Measurements from ENCODE around the gene SERPIND1. TPM values are rescaled to one million over a fixed set of nuclear protein-coding genes. Genes with fewer than 3 reads are reported as not detected.

Gene SERPIND1
- total RNA-seq, 4 donors from 2014 or later, result 0.46 to 0.83 (median 0.50) TPM; not detected in 1

DNA sequence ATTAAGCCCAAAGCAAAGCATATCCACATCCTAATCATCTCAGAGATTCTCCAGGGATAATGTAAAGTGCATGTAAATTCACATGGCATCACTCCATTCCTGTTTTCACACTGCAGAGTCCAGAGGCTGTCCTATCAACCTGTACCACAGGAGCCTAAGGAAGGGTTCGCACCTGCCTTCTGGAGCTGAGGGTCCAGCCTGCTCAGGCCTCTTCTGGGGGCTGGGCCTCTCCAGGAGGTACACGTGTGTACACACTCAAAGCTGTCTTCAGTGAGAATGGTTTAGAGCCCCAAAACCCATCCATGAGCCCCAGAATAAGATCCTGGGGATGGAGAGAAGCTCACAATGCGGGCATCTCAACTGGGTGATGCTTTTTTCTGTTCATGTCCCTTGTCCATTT, 60.8 kb downstream of the SERPIND1 start:
- H3K4me1 ChIP-seq, result peaks cover 0 to 4% (median 0%) of the 10 kb centered on the region in 4 donors
- 100% methylated on average over 3 of the region's 3 CpGs for WGBS
- DNase-seq (ENCODE audit: extremely low spot score), result no peak
- no peak overlapping the region for H3K27ac ChIP-seq (replicated peaks in 1 of 4)
- no peaks in the 10 kb centered on the region for H3K9me3 ChIP-seq
- H3K4me3 ChIP-seq, result no peak overlapping the region
- no peaks in the 10 kb centered on the region for H3K27me3 ChIP-seq
- intact Hi-C loops (cut with DNase I), result no loop called here
- H3K36me3 ChIP-seq, result peaks cover 7 to 53% (median 45%) of the 10 kb centered on the region in 4 donors
- TF ChIP-seq, protein P1, sequence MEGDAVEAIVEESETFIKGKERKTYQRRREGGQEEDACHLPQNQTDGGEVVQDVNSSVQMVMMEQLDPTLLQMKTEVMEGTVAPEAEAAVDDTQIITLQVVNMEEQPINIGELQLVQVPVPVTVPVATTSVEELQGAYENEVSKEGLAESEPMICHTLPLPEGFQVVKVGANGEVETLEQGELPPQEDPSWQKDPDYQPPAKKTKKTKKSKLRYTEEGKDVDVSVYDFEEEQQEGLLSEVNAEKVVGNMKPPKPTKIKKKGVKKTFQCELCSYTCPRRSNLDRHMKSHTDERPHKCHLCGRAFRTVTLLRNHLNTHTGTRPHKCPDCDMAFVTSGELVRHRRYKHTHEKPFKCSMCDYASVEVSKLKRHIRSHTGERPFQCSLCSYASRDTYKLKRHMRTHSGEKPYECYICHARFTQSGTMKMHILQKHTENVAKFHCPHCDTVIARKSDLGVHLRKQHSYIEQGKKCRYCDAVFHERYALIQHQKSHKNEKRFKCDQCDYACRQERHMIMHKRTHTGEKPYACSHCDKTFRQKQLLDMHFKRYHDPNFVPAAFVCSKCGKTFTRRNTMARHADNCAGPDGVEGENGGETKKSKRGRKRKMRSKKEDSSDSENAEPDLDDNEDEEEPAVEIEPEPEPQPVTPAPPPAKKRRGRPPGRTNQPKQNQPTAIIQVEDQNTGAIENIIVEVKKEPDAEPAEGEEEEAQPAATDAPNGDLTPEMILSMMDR (IDR thresholded peaks at IDR 0.05), result no peak
- TF ChIP-seq EP300 (IDR thresholded peaks at IDR 0.05) (no peak), POLR2AphosphoS5 (IDR thresholded peaks at IDR 0.05) (no peak), POLR2A (IDR thresholded peaks at IDR 0.05; ENCODE audit: low read depth) (no peak)

Other genes starting within 250 kb of the SERPIND1 start
- 100 to 1,000 TPM in 1 of 4 donors, 10 to 100 TPM in 3; 69.8 to 115 (median 82.3) TPM for gene PI4KA, start 84.7 kb downstream of the SERPIND1 start, total RNA-seq
- gene SNAP29, start 84.9 kb downstream of the SERPIND1 start, total RNA-seq, result 10 to 100 TPM; 21.2 to 33.6 (median 26.4) TPM
- gene CRKL, start 143.3 kb downstream of the SERPIND1 start, total RNA-seq, result 10 to 100 TPM; 34.9 to 56.2 (median 47.9) TPM
- 1 to 10 TPM in 3 of 4 donors, under 1 TPM in 1; 0.92 to 1.7 (median 1.4) TPM for gene AIFM3, start 193.1 kb downstream of the SERPIND1 start, total RNA-seq
- 10 to 100 TPM; 42.4 to 76.3 (median 57.2) TPM for gene LZTR1, start 208.2 kb downstream of the SERPIND1 start, total RNA-seq
- 10 to 100 TPM; 33.2 to 42.4 (median 39.1) TPM for gene THAP7, start 228.0 kb downstream of the SERPIND1 start, total RNA-seq
- gene P2RX6, start 241.1 kb downstream of the SERPIND1 start, total RNA-seq, result under 1 TPM; 0.39 to 0.50 (median 0.41) TPM

Measured in esophagus muscularis mucosa (tissue), 4 donors.